Activated CD4-positive, alpha-beta T cell treated with anti-CD3 and anti-CD28 coated beads, Interleukin-2, Interleukin-4, amounts not matched to agents 100 ng/mL and 50 ng/mL, durations not matched to agents 16 hours and 8 hours (primary cell): Measurements from ENCODE around the gene PELO.
"Not testable (repeated sequence)": the region's sequence is repeated elsewhere in the genome, so short reads cannot be mapped to it uniquely, and the experiment has no call there.

Experiments
- DNase-seq: peaks from one replicate; pipeline ENCODE4 v3.0.0-alpha.2; 2020; ENCODE audit warnings: low spot score

PELO gene

DNA sequence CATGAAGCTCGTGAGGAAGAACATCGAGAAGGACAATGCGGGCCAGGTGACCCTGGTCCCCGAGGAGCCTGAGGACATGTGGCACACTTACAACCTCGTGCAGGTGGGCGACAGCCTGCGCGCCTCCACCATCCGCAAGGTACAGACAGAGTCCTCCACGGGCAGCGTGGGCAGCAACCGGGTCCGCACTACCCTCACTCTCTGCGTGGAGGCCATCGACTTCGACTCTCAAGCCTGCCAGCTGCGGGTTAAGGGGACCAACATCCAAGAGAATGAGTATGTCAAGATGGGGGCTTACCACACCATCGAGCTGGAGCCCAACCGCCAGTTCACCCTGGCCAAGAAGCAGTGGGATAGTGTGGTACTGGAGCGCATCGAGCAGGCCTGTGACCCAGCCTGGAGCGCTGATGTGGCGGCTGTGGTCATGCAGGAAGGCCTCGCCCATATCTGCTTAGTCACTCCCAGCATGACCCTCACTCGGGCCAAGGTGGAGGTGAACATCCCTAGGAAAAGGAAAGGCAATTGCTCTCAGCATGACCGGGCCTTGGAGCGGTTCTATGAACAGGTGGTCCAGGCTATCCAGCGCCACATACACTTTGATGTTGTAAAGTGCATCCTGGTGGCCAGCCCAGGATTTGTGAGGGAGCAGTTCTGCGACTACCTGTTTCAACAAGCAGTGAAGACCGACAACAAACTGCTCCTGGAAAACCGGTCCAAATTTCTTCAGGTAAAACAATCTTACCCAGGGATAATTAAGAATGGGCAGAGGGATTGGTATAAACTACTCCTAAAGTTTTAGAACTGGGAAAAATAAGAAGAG lies 12.9 kb downstream of the PELO start:
- peak; percentile 67 for DNase-seq

DNA sequence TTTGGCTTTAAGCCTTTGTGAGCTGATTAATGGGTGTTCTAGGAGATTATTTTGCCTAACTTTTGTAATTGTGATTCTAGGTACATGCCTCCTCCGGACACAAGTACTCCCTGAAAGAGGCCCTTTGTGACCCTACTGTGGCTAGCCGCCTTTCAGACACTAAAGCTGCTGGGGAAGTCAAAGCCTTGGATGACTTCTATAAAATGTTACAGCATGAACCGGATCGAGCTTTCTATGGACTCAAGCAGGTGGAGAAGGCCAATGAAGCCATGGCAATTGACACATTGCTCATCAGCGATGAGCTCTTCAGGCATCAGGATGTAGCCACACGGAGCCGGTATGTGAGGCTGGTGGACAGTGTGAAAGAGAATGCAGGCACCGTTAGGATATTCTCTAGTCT lies 13.6 kb downstream of the PELO start:
- no peak for DNase-seq

DNA sequence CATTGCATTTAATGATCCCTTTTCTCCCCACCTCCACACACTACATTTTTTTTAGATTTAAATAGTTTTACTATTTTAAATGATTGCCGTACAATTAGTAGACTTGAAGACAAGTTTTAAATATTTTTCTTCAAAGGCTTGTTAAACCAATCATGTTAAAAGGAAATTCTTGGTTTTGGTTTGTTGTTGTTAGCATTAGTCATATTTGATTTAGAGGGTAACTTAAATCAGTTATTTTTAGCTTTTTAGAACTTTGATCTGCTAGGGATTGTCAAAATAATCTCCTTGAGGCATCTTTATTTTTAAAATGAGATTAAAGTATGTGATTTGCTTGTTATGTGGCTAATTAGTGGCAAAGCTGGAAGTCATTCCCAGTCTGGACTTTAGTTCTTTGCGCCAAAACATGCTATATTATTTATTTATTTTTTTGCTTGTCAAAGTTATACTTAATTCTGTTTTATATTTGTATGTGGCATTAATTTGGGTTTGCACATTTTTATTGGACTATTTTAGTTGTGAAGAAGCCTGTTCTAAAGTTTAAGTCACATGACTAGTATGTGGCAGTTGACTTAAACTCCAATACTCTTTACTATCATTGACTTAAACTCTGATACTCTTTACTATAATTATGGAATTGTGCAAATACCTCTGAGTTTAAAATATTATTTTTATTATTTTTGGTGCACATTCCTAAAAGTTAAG lies 14.7 kb downstream of the PELO start:
- no peak for DNase-seq

DNA sequence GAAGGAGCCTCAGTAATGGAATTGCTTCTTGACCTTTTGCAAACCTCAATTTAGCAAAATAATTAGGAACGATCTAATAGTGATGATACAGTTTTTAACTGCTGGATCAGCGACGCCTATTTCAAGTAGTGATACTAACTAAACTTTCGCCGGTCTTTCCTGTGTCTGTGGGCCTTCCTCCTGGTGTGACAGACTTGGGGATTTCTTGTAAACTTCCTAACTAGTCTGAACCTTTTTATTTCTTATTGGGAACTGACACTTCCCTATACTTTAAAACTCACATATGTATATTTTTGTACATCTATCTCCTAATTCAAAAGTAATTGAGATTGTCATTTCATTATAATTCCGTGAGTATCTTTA lies 15.2 kb downstream of the PELO start:
- DNase-seq, result no peak

DNA sequence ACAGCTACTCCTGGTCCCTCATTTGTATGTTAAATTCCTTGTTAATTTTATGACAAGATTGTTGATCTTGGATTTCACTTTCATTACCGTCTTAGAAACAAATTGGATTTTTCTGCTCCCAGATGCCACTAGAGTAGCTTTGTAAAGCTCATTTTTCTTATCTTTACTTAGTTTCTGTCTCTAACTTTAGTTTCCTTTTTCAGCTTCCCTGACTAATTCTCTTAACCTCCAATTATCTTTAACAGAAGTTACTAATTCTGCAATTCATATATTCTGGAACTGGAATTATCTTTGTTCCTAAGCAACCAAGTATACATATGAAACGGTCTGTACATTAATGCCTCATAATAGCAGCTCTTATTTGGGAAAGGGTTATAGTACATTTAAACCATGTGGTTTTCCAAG lies 16.7 kb downstream of the PELO start:
- DNase-seq, result no peak

DNA sequence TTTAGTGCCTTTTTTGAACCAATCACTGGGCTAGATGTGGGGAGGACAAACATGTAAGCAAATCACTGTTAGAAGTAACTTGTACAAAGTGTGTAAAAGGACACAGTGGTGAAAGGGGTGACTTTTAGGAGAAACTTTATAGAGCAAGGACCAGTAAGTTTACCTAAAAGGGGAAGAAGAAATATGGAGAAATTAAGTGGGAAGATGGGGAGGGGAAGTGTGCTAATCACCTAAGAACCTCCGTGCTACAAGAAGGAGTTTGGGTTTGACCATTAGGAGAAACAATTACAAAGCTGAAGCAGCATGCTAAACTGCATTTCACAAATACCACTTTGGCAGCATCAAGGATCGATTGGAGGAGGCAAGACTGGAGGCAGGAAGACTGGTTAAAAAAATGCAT lies 17.3 kb downstream of the PELO start:
- no peak for DNase-seq

DNA sequence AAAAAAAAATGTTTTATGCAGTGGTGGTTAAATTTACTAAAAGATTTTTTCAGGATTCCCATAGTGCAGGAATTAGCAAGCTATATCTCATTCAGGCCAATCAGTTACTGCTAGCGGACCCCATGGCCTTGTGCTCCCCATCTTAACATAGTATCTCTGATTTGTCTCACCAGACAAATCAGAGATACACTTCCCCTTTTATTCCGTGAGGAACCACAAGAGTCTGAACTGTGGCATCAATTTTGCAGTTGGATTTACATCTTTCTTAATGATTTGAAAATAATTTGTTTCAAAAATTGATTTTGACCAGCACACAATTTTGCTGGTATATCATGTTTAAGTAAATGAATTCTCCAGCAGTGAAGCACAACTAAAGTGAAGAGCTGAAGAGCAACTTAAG lies 17.9 kb downstream of the PELO start:
- DNase-seq, result no peak

DNA sequence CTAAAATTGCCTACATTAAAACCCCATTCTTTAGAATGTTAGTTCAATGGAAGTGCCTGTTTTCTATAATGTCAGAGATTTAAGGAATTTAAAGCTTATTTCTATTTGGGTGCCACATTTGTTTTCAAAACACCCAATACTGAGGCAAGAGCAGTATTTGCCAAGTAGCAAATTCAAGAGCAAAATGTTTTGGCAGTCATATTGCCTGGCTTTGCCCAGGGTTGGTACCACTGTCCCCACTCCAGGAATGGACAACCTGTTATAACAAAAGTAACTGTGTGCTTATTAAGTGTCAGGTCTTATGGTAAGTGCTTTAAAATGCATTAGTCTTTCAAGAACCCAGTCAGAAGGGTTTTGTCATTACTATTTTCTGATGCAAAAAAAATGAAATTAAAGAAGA lies 19.3 kb downstream of the PELO start:
- DNase-seq, result no peak

DNA sequence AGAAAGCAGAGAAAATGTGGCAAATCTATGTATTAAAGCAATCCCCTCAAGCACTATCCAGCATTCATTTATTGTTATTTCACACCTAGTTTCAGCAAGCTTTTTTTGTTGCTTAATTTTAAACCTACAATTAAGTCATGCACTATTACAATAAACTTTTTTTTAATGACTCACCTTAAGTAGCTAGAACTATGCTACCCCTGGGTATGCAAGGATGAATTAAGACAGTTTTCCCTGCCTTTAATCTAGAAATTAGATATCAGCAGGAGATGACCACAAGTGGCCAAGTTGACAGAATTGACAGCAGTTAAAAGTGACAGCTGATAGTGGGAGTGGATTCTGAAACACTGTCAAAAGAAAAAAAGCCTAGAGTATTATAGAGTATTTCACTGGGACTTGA lies 20.0 kb downstream of the PELO start:
- DNase-seq, result no peak

DNA sequence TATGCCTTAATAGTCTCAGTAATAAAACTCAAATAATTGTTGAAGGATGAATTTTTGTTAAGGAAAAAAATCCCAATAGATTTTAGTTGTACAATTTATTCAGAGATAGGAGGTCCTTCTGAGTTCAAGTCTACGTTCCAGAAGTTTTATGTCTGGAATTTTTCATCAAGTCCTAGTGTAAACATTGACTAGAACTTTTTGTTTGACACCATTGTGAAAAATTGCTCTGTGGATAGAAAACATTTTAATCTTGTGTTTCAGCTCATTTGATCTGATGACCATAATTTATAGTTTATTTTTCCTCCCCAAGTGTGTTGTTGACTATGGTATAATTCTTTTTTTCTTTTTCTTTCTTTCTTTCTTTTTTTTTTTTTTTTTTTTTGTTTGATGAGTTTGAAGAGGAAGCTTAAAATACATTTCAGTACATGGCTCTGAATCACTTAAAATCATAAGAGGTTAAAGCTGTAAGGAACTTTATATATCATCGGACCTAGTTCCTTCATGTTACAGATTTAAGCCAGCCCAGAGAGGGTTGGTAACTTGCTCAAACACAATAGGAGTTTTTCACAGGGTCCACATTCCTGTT lies 20.7 kb downstream of the PELO start:
- no peak for DNase-seq

DNA sequence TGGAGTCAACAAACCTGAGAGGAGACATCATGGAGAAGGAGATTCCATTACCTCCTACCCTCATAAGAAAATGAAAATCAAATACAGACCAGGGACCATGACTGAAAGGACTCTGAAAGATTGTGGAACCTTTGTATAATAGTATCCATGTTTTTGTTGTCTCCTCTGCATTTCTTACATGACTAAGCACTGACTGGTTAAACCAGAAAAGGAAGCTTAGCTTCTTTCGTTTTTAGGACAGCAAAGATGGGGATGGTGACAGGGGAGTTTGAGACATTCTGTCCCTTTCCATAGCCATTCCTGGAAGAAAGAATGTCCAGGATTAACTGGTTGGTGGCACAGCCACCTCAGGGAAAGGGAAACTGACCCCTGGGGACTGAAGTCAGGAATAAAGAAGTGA lies 22.2 kb downstream of the PELO start:
- DNase-seq, result no peak

DNA sequence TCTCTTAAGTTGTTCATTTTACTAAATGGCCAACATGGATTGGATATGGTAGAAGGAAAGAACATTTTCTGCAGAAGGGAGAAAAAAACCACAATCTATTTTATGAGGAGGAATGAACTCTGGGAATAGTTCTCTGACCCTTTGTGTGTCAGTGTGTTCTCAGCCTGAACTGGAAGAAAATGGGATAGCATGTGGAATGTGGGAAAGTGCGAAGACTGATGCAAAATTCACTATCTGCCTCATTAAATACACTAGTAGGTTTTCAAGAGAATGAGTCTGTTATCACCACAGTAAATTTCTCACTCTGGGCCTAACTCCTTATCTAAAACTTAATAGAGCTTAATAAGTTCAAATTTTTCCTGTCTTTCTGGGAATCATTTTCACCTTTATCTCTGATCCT lies 22.7 kb downstream of the PELO start:
- no peak for DNase-seq

DNA sequence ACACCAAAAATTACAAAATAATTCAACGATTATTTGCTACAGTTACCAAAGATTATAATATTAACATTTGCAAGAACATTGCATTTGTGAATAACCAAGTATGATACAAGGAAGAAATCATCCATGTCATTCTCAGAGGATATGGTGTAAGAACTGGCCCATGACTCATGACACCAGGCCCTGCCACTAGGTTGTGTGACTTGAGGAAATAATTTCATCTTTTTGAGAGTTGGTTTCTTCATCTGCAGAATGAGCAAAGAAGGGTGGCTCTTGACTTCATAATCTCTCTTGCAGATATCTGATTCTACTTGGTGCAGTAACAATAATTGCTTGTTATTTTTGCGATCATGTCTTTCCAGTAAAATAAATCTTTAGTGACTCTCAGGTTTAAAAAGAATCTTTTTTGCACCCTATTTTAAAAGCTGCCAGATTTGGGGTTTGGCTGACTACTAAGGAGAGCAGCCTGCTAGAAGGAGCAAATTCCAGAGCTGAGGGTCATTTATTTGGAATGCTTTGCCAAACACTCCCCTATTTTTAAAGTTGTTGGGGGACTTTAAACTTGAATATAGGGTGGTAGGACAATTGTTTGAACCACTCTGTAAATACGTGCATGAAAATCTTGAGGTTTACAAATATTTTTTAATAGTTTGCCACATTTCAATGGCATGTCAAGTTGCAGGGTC lies 23.5 kb downstream of the PELO start:
- DNase-seq, result peak; percentile 38

DNA sequence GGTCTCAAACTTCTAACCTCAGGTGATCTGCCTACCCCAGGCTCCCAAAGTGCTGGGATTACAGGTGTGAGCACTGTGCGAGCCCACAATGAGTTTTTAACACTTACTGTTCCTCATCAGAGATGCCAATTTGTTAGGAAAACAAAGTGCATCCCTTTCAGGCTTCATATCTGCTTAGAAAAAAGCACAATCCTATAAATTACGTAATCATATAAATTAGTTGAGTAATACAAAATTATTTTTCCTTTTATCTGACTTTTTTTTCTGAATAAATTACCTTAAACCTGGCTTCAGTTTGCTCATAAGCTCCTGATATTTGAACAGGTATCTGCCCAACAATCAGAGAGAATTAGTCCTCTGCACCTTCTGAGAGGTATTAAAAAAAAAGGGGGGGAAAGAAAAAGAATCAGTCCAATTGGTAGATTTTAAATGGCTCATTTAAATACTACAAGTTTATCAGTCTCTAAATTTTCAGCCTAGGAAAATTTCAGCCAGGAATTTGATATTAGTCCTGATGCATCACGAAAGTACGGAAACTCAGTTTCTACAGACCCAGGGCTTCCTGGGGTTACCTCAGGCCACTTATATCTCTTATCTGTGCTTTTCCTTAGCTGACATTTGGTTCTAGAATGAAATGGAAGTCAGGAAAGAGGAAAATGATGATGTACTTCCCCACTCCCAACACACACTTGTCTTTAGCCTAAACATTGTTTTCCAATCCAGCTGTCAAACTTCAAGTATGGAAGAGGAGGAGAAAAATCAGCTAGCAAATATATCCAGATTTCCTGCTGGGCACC lies 26.8 kb downstream of the PELO start:
- DNase-seq, result no peak

DNA sequence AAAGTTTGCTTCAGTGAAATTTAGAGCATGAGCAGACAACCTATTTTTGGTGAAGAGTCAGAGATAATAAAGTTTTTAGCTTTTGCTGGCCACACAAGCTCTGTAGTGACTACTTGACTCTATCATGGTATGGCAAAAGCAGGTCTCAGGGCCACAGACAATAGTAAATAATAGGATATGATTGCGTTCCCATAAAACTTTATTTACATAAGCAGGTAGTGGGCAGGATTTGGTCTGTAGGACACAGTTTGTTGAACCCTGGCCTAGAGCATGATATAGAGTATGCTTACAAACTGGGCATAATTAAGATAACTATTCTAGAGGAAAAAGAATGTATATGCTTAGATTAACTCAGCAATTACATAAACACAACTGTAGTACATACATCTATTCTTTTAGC lies 30.1 kb downstream of the PELO start:
- DNase-seq, result no peak

DNA sequence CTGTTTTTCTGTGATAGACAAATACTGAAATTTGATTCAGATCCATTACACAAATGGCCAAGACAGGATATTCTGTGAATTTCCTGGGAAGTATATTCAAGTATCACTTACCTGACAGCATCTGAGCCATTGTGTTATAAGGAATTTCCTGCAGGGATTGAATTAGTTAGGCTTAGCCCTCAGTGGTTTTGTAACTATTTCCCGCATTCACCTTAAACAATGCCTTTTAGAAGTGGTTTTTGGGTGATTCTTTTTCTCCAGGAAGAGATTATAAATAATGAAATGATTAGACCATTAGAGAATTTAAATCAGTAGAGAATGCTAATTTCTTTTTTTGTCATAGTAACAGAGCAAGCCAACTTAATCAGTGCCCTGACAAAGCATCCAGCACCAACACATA lies 30.6 kb downstream of the PELO start:
- no peak for DNase-seq

DNA sequence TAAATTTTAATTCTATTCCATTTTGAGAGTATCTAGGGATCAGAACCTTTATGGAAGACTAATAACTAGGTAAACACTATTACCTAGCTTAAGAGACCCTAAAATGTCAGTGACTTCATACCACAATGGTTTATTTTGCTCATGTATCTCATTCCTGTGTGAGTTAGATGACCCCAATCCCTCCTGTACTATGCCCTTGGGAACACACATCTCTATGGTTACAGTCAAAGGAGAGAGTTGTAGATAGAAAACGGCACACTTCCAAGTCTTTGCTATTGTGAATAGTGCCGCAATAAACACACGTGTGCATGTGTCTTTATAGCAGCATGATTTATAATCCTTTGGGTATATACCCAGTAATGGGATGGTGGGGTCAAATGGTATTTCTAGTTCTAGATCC lies 31.1 kb downstream of the PELO start:
- DNase-seq, result not testable (repeated sequence)

DNA sequence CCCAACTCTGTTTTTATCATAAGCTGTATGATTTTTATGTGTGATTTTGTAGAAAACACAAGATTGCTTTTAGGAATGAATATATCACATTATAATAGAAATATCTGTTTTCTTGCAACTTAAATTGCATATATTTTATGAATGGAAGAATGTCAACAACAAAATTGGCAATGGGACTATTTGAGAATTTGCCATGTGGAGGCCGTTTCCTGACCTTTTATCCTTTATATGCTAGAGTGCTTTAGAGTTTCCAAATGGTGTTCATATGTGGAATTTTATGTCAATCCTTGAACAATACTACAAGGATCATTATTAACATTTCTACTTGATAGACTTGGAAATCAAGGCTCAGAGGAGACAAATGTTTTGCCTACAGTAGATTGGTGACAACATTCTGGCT lies 34.2 kb downstream of the PELO start:
- DNase-seq, result no peak

DNA sequence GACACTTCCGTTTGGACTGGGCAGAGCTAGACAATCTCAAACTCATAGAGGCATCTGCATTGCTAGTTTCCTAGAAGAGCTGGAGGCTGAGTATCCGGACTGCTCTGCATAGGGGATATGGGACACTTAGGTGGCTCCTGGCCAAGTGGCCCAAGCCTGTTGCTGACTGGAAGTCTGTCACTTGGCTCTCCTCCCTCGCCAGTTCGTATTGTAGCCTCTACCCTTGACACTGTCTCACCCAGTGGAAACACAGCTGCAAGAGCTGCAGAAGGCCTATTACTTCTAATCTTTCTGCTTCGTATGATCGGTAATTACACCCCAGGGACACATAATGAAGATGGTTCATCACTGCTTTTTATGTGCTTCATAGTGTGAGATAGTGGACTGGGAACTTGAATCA lies 34.7 kb downstream of the PELO start:
- no peak for DNase-seq

DNA sequence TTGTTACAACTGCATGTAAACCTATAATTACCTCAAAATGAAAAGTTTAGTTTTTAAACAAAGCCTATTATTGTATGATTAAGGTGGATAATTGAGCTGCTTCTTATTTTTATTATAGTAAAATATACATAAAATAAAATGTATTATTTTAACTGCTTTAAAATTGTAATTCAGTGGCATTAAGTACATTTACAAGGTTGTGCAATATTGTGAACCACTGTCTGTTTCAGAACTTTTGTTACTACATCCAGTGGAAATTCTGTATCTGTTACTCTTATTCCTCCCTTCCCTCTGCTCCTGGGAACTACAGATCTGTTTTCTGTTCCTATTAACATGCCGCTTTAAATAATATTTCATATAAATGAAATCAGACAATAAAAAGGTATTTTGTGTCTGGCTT lies 37.1 kb downstream of the PELO start:
- DNase-seq, result no peak

DNA sequence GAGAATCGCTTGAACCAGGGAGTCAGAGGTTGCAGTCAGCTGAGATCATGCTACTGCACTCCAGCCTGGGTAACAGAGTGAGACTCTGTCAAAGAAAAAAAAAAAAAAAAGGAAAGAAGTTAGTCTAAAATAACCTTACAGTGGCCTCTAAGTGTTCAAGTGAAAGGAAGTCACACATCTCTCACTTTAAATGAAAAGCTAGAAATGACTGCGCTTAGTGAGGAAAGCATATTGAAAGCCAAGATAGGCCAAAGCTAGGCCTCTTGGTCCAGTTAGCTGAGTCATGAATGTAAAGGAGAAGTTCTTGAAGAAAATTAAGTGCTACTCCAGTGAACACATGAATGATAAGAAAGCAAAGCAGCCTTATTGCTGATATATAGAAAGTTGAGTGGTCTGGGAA lies 38.1 kb downstream of the PELO start:
- peak; percentile 74 for DNase-seq

DNA sequence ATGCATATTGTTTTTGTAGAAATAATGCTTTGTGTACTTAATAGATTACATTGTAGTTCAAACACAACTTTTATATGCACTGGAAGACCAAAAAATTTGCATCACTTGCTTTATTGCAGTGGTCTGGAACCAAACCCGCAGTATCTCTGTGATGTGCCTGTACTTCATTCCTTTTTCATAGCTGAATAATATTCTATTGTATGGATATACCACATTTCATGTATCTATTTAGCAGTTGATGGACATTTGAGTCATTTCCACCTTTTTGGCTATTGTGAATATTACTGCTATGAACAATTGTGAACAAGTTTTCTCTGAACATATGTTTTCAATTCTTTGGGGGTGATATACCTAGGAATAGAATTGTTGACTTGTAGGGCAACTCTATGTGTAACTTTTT lies 40.1 kb downstream of the PELO start:
- DNase-seq, result no peak
